Neuronal stem cell (in vitro differentiated cells): ENCODE data around the gene SLC1A7.

Experiments used
- DNase-seq: peaks from one replicate; pipeline ENCODE4 v3.0.0-alpha.2; 2013; ENCODE audit warnings: low spot score
- H2AFZ ChIP-seq: one replicate; pipeline ENCODE4 v1.6.1; 2013; ENCODE audit warnings: mild to moderate bottlenecking, low read length, inconsistent platforms
- H2AK5ac ChIP-seq: 2 replicates; pipeline ENCODE4 v1.6.1; 2013; ENCODE audit warnings: low read depth, mild to moderate bottlenecking, inconsistent platforms, low read length, moderate library complexity, mixed read lengths
- H2BK120ac ChIP-seq: 2 replicates; pipeline ENCODE4 v1.6.1; 2013; ENCODE audit warnings: low read depth, mild to moderate bottlenecking, inconsistent platforms, low read length, moderate library complexity, mixed read lengths
- H2BK12ac ChIP-seq: one replicate; pipeline ENCODE4 v1.6.1; 2013; ENCODE audit warnings: low read length, inconsistent platforms
- H2BK15ac ChIP-seq: 2 replicates; pipeline ENCODE4 v1.6.1; 2013; ENCODE audit warnings: mild to moderate bottlenecking, low read length, inconsistent platforms, mixed read lengths
- H2BK5ac ChIP-seq: one replicate; pipeline ENCODE4 v1.6.1; 2013; ENCODE audit warnings: inconsistent platforms, mild to moderate bottlenecking, low read length, moderate library complexity
- H3K14ac ChIP-seq: one replicate; pipeline ENCODE4 v1.6.1; 2013; ENCODE audit warnings: low read length, inconsistent platforms
- H3K18ac ChIP-seq: 2 replicates; pipeline ENCODE4 v1.6.1; 2013; ENCODE audit warnings: low read length, inconsistent platforms
- H3K23ac ChIP-seq: 2 replicates; pipeline ENCODE4 v1.6.1; 2013; ENCODE audit warnings: low read depth, mild to moderate bottlenecking, mixed read lengths, low read length, inconsistent platforms; ENCODE audit not compliant: poor library complexity
- H3K27ac ChIP-seq: replicated peaks from 3 replicates; pipeline ENCODE4 v1.5.1; 2013; ENCODE audit warnings: low read length, inconsistent platforms
- H3K27me3 ChIP-seq, 3 experiments: 2 replicates each; pipeline ENCODE4 v1.6.1; 2013; ENCODE audit warnings: low read length in 3 of 3, mild to moderate bottlenecking in 2 of 3, inconsistent platforms in 1 of 3, low read depth in 1 of 3, mixed read lengths in 1 of 3, moderate library complexity in 1 of 3; ENCODE audit not compliant: control insufficient read depth in 3 of 3, insufficient read depth in 3 of 3
- H3K36me3 ChIP-seq, 2 donors: replicated peaks in 1 of 2; 2 replicates each; pipeline ENCODE4 v1.6.1; 2013; ENCODE audit warnings: low read length in 2 of 2; ENCODE audit not compliant: control insufficient read depth in 2 of 2, insufficient read depth in 2 of 2
- H3K4ac ChIP-seq: 2 replicates; pipeline ENCODE4 v1.6.1; 2013; ENCODE audit warnings: inconsistent platforms, mild to moderate bottlenecking, low read length, moderate library complexity
- H3K4me1 ChIP-seq, 2 donors: 1 replicate in 1 of 2; 2 replicates in 1 of 2; pipeline ENCODE4 v1.6.1; 2013; ENCODE audit warnings: low read length in 2 of 2, low read depth in 1 of 2; ENCODE audit not compliant: control insufficient read depth in 2 of 2, insufficient read depth in 1 of 2
- H3K4me2 ChIP-seq: one replicate; pipeline ENCODE4 v1.6.1; 2013; ENCODE audit warnings: mild to moderate bottlenecking, low read length, inconsistent platforms; ENCODE audit not compliant: insufficient read depth, poor library complexity, severe bottlenecking
- H3K4me3 ChIP-seq, 2 donors: 2 replicates each; pipeline ENCODE4 v1.5.1; 2013; ENCODE audit warnings: low read length in 2 of 2, mild to moderate bottlenecking in 2 of 2, inconsistent platforms in 1 of 2, moderate library complexity in 1 of 2
- H3K79me1 ChIP-seq: one replicate; pipeline ENCODE4 v1.6.1; 2013; ENCODE audit warnings: low read depth, mild to moderate bottlenecking, inconsistent platforms, low read length, moderate library complexity
- H3K9ac ChIP-seq: one replicate; pipeline ENCODE4 v1.6.1; 2013; ENCODE audit warnings: mild to moderate bottlenecking, low read depth, low read length, inconsistent platforms; ENCODE audit not compliant: poor library complexity
- H3K9me3 ChIP-seq, 2 donors: replicated peaks in 1 of 2; 2 replicates each; pipeline versions ENCODE3 to v1.6.1; 2013; ENCODE audit warnings: low read length in 2 of 2, mild to moderate bottlenecking in 2 of 2, inconsistent platforms in 1 of 2, low read depth in 1 of 2, mixed read lengths in 1 of 2, moderate library complexity in 1 of 2; ENCODE audit not compliant: control insufficient read depth in 2 of 2, insufficient read depth in 1 of 2
- H4K8ac ChIP-seq: one replicate; pipeline ENCODE4 v1.6.1; 2013; ENCODE audit warnings: low read depth, mild to moderate bottlenecking, inconsistent platforms, low read length, moderate library complexity
- H4K91ac ChIP-seq: one replicate; pipeline ENCODE4 v1.6.1; 2013; ENCODE audit warnings: low read length, low read depth, mild to moderate bottlenecking, inconsistent platforms; ENCODE audit not compliant: poor library complexity
- WGBS, 2 donors: extraction: QIAGEN DNeasy Blood & Tissue Kit; methylation state at CpG; one replicate each; pipeline ENCODE4 v1.1.7; 2013; ENCODE audit warnings: missing lambda C conversion rate in 2 of 2, mixed read lengths in 1 of 2; ENCODE audit not compliant: insufficient read length in 2 of 2, insufficient replicate concordance in 1 of 2; ENCODE audit errors: extremely low coverage in 2 of 2; 5-methylcytosine and 5-hydroxymethylcytosine counted together

SLC1A7 gene

DNA sequence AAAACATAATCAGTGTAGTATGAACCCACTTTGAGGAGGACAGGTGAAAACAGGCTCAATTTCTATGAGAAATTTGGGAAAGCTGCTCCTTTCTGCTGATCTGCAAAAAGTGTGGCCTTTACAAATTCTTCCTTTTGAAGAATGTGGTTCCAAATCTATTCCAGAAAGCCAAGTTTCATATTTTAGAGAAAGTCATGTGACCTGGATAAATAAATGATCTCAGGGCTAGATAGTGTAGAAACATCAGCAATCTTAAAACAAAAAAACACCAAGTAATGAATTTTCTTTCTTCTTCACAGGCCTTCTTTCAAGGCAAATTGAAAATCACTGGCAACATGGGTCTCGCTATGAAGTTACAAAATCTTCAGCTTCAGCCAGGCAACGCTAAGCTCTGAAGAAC is 92.1 kb downstream of the SLC1A7 start:
- DNase-seq = no peak
- Histone ChIP-seq H3K4me3 (no peak overlapping the region), H2BK120ac (no peak overlapping the region), H3K23ac (no peak overlapping the region), H3K4me2 (no peak overlapping the region), H3K18ac (no peak overlapping the region), H3K9ac (no peak overlapping the region), H3K9me3 (no peaks in the 10 kb centered on the region), H3K27ac (no peak overlapping the region), H2BK5ac (no peak overlapping the region), H3K36me3 (peaks cover 2 to 9% of the 10 kb centered on the region in 2 donors), H2AK5ac (no peak overlapping the region), H2AFZ (no peak overlapping the region), H3K27me3 (no peaks in the 10 kb centered on the region), H3K79me1 (no peaks in the 10 kb centered on the region), H2BK15ac (no peak overlapping the region), H4K8ac (no peak overlapping the region), H4K91ac (no peak overlapping the region), H3K4ac (no peak overlapping the region), H3K14ac (no peak overlapping the region), H2BK12ac (no peak overlapping the region), H3K4me1 (peaks cover 9 to 23% of the 10 kb centered on the region in 2 donors)
- no CpG with 5 or more reads among the region's 2 CpGs for WGBS, 2 donors

DNA sequence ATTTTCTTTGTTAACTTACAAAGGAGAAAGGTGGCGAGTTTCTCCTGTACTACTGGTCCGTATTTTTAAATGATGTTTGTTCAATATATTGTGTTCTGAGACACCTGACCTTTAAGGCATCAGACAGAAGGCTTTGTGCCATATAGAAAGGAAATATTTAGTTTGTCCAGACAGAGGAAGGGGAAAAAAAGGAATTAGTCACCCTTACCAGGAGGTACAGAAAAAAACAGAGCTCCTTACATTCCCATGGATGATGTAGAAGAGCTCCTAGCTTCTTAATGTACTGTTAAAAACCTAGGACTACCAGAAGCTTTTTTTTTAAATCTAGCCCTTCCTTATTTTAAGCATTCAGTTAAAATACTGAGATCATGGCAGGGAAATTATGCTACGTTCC is 92.9 kb downstream of the SLC1A7 start:
- Histone ChIP-seq H3K9ac (no peak overlapping the region), H2AK5ac (no peak overlapping the region), H3K23ac (no peak overlapping the region), H2BK120ac (no peak overlapping the region), H2BK12ac (no peak overlapping the region), H4K8ac (no peak overlapping the region), H3K4me2 (no peak overlapping the region), H3K18ac (no peak overlapping the region), H2BK15ac (no peak overlapping the region), H3K36me3 (peaks cover 2 to 9% of the 10 kb centered on the region in 2 donors), H4K91ac (no peak overlapping the region), H2BK5ac (no peak overlapping the region), H2AFZ (no peak overlapping the region), H3K4me3 (no peak overlapping the region), H3K4ac (no peak overlapping the region), H3K14ac (no peak overlapping the region), H3K9me3 (no peaks in the 10 kb centered on the region), H3K27me3 (no peaks in the 10 kb centered on the region), H3K79me1 (no peaks in the 10 kb centered on the region), H3K4me1 (peaks cover 9 to 23% of the 10 kb centered on the region in 2 donors), H3K27ac (no peak overlapping the region)
- WGBS, 2 donors = no CpG with 5 or more reads among the region's 3 CpGs
- DNase-seq = no peak

DNA sequence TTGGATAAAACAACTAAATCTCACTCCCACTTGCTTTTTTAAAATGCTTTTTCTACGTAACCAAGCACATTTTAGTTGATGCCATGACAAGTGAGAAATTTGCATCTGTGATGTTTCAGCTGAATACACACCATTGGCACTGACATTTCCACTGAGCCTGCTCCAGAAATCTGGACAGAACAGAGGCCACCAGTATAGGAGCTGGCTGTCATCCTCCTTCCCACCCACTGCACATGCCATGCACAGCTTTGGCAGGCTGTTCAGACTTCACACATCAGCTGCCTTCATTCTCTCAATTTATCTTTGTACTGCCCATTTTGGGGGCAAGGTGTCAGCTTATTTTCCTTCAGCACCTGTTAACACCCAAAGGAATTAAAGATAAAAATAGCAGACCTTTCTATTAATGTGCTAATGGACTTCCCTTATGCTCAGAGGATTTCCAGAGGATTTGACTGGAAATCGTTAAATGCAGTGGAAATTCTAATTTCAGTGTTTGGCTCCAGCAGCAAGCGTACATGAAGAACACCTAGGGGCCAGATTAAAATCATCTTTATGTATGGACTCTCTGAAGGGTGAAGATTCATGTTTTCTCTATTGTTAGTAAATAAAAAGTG is 93.4 kb downstream of the SLC1A7 start:
- H2AFZ ChIP-seq = no peak overlapping the region
- no peak overlapping the region for H4K8ac ChIP-seq
- WGBS, 2 donors = no CpG with 5 or more reads among the region's 3 CpGs
- H3K4me3 ChIP-seq = no peak overlapping the region
- H3K4ac ChIP-seq = no peak overlapping the region
- no peak overlapping the region for H3K4me2 ChIP-seq
- no peak overlapping the region for H2BK5ac ChIP-seq
- no peaks in the 10 kb centered on the region for H3K27me3 ChIP-seq
- H3K9ac ChIP-seq = no peak overlapping the region
- no peaks in the 10 kb centered on the region for H3K79me1 ChIP-seq
- no peak for DNase-seq
- no peaks in the 10 kb centered on the region for H3K9me3 ChIP-seq
- H3K14ac ChIP-seq = no peak overlapping the region
- H2BK12ac ChIP-seq = no peak overlapping the region
- no peak overlapping the region for H3K27ac ChIP-seq
- no peak overlapping the region for H2BK120ac ChIP-seq
- no peak overlapping the region for H4K91ac ChIP-seq
- H2AK5ac ChIP-seq = no peak overlapping the region
- peaks cover 9 to 23% of the 10 kb centered on the region in 2 donors for H3K4me1 ChIP-seq
- no peak overlapping the region for H3K18ac ChIP-seq
- no peak overlapping the region for H3K23ac ChIP-seq
- no peak overlapping the region for H2BK15ac ChIP-seq
- peaks cover 2 to 9% of the 10 kb centered on the region in 2 donors for H3K36me3 ChIP-seq

DNA sequence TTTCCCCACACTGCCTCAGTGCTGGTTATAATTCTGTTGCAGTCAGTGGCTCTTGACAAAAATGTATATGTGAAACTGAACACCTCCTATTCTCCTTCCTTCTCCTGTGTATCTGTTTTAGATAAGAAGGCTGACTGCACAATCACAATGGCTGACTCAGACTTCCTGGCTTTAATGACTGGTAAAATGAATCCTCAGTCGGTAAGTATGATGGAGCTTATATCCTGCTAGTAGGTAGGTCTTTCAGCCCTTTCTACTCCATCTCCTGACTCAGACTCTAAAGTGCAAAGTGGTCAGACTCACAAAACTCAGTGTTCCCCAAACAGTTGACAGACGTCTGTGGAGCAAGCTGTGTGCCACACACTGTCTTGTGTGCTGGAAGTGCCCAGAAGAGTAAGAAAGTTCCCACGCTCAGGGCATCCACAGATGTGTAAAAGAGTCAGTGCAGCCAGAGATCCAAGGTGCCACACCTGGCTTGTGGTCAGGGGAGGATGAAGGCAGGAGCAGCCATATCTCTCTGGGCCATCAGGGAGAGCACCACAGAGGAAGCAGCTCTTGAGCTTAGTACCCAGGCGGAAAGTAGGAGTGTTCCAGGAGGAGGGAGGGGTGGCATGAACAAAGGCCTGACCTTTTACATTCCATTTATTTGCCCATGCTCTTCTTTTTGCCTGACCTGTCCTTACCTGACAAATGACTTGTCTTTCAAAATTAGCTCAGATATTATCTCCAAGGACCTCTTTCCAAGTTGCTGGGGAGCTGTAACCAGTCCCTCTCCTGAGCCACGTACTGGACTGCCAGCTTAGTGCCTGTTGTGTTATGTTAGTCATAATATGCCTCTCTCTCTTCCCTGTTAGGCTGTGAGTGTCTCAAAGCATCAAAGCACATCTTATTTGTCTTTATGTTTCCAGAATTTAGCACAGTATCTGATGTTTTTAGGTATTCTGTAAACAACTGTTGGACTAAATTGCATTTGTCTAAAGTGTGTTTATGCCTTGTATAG is 94.4 kb downstream of the SLC1A7 start:
- peaks cover 0 to 6% of the 10 kb centered on the region in 2 donors for H3K36me3 ChIP-seq
- no peak overlapping the region for H3K4me3 ChIP-seq
- no peak overlapping the region for H2AK5ac ChIP-seq
- no peaks in the 10 kb centered on the region for H3K9me3 ChIP-seq
- H2BK5ac ChIP-seq = no peak overlapping the region
- no CpG with 5 or more reads among the region's 5 CpGs for WGBS, 2 donors
- H3K4me1 ChIP-seq = peaks cover 9 to 23% of the 10 kb centered on the region in 2 donors
- no peak overlapping the region for H3K27ac ChIP-seq
- H2BK120ac ChIP-seq = no peak overlapping the region
- no peak overlapping the region for H2AFZ ChIP-seq
- H3K9ac ChIP-seq = no peak overlapping the region
- H3K79me1 ChIP-seq = no peaks in the 10 kb centered on the region
- no peak overlapping the region for H2BK15ac ChIP-seq
- H3K14ac ChIP-seq = peak overlapping the region; percentile 5
- no peak overlapping the region for H2BK12ac ChIP-seq
- no peak for DNase-seq
- no peak overlapping the region for H4K8ac ChIP-seq
- H3K27me3 ChIP-seq = no peaks in the 10 kb centered on the region
- H3K4ac ChIP-seq = no peak overlapping the region
- H3K4me2 ChIP-seq = peak overlapping the region; percentile 20
- no peak overlapping the region for H3K18ac ChIP-seq
- H3K23ac ChIP-seq = no peak overlapping the region
- H4K91ac ChIP-seq = no peak overlapping the region
